HG02798 (cell line): ENCODE data around the gene ZBTB8A.

Source experiments
- ATAC-seq: cut with Tn5 transposase; IDR thresholded peaks from one replicate; pipeline ENCODE4 v1.9.1; 2021; ENCODE audit warnings: mild to moderate bottlenecking; ENCODE audit not compliant: unreplicated experiment, poor library complexity

The ZBTB8A gene

DNA sequence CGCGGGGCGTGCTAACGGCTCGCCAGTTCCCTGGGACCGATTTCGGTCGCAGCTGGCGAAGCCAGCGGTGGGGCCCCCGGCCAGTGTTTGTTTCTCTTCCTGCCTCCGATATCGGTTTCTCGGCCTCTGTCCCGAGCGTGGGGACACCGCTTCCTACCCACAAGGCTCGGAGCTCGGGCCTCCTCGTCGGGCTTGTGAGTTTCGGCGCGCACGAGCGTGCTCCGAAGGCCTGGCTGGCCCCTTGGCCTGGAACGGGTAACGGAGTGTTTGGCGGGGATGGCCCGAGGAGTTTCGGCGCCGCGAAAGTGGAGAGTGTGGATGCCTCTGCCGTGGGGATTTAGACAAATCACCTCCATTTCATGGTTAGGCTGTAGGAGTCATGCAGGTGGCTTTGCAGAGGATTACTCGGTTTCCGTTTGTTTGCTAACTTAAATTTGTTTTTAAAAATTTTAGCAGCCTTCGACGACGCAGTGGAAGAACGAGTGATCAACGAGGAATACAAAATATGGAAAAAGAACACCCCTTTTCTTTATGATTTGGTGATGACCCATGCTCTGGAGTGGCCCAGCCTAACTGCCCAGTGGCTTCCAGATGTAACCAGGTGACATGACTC is 112.3 kb downstream of the ZBTB8A start:
- no peak for ATAC-seq

DNA sequence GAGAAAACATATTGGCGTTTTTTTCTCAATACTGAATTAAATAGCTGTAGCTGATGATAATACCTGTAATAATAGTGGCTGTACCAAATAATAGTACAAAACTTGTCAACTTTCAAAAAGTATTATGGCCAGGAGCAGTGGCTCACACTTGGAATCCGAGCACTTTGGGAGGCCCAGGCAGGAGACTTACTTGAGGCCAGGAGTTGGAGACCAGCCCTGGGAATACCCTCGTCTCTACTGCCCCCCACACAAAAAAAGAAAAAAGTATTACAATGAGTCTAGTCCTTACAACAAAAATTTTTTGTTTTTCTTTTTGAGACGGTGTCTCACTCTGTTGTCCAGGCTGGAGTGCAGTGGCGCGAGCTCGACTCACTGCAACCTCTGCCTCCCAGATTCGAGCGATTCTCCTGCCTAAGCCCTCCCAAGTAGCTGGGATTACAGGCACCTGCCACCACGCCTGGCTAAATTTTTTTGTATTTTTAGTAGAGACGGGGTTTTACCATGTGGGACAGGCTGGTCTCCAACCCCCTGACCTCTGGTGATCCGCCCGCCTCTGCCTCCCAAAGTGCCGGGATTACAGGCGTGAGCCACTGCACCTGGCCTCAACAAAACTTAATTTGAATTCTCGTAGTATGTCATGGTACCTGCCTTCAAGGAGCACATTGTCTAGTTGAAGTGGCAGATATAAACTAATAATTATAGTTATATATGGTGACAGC is 113.2 kb downstream of the ZBTB8A start:
- ATAC-seq, result no peak
